Measurements from ENCODE around the gene SHROOM1. TPM values are rescaled to one million over a fixed set of nuclear protein-coding genes. Genes with fewer than 3 reads are reported as not detected.

Gene SHROOM1
- total RNA-seq, 4 donors from 2014 or later, result 4.5 to 21.2 (median 13.1) TPM

DNA sequence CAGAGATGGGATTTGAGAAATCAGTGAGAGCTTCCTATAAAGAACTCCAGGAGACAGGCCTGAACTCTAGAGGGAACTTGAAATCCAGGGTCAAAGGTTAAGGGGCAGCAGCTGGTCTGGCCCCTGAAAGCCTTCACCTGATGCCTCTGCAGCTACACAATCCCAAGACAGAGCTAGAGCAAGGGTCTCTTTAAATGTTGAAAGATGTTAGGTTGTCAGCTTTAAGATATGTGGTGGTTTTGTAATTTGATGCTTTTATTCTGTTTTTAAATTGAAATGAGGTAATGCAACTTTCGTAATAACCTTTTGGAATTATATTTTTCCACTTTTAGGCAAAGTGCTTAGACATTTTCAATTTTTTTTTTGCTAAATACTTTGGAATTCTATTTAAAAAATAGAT, 15.0 kb downstream of the SHROOM1 start:
- intact Hi-C loops (cut with DNase I), result loop anchor here (10.0 kb wide), 1 partner anchor 61 kb away; no protein-coding TSS in a partner anchor
- Histone ChIP-seq H3K9me3 (no peaks in the 10 kb centered on the region), H3K4me3 (no peak overlapping the region), H3K36me3 (no peaks in the 10 kb centered on the region), H3K27me3 (peaks cover 0 to 60% (median 35%) of the 10 kb centered on the region in 4 donors), H3K27ac (replicated peaks in 1 of 4) (no peak overlapping the region), H3K4me1 (peaks cover 14 to 35% (median 33%) of the 10 kb centered on the region in 4 donors)
- TF ChIP-seq POLR2A (IDR thresholded peaks at IDR 0.05; ENCODE audit: low read depth) (no peak), EP300 (IDR thresholded peaks at IDR 0.05) (no peak), POLR2AphosphoS5 (IDR thresholded peaks at IDR 0.05) (no peak)
- TF ChIP-seq, protein P1, sequence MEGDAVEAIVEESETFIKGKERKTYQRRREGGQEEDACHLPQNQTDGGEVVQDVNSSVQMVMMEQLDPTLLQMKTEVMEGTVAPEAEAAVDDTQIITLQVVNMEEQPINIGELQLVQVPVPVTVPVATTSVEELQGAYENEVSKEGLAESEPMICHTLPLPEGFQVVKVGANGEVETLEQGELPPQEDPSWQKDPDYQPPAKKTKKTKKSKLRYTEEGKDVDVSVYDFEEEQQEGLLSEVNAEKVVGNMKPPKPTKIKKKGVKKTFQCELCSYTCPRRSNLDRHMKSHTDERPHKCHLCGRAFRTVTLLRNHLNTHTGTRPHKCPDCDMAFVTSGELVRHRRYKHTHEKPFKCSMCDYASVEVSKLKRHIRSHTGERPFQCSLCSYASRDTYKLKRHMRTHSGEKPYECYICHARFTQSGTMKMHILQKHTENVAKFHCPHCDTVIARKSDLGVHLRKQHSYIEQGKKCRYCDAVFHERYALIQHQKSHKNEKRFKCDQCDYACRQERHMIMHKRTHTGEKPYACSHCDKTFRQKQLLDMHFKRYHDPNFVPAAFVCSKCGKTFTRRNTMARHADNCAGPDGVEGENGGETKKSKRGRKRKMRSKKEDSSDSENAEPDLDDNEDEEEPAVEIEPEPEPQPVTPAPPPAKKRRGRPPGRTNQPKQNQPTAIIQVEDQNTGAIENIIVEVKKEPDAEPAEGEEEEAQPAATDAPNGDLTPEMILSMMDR (IDR thresholded peaks at IDR 0.05), result no peak
- DNase-seq (ENCODE audit: extremely low spot score), result no peak
- 88% methylated on average over 1 of the region's 1 CpG for WGBS

DNA sequence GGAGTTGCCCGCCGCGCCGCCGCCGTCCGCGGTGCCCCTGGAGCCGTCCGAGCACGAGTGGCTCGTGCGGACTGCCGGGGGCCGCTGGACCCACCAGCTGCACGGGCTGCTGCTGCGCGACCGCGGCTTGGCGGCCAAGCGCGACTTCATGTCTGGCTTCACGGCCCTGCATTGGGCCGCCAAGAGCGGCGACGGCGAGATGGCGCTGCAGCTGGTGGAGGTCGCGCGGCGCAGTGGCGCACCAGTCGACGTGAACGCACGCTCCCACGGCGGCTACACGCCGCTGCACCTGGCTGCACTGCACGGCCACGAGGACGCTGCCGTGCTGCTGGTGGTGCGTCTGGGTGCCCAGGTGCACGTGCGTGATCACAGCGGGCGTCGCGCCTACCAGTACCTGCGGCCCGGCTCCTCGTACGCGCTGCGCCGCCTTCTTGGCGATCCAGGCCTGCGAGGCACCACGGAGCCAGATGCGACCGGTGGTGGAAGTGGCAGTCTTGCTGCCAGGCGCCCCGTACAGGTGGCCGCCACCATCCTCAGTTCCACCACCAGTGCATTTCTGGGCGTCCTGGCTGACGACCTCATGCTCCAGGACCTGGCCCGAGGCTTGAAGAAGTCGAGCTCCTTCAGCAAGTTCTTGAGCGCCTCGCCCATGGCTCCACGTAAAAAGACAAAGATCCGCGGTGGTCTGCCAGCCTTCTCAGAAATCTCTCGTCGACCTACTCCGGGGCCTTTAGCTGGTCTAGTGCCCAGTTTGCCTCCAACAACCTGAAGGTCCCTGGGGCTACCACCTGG, 15.7 kb downstream of the SHROOM1 start:
- Histone ChIP-seq H3K27ac (replicated peaks in 1 of 4) (no peak overlapping the region), H3K27me3 (peaks cover 0 to 64% (median 34%) of the 10 kb centered on the region in 4 donors), H3K4me3 (peak overlapping the region; percentile 47 to 55 (median 48)), H3K36me3 (no peaks in the 10 kb centered on the region), H3K4me1 (peaks cover 14 to 28% (median 25%) of the 10 kb centered on the region in 4 donors), H3K9me3 (no peaks in the 10 kb centered on the region)
- intact Hi-C loops (cut with DNase I), result loop anchor here (10.0 kb wide), 1 partner anchor 60 kb away; no protein-coding TSS in a partner anchor
- TF ChIP-seq POLR2AphosphoS5 (IDR thresholded peaks at IDR 0.05), result no peak
- no peak for TF ChIP-seq EP300 (IDR thresholded peaks at IDR 0.05)
- no peak for TF ChIP-seq POLR2A (IDR thresholded peaks at IDR 0.05; ENCODE audit: low read depth)
- TF ChIP-seq, protein P1 (IDR thresholded peaks at IDR 0.05), result no peak
- DNase-seq (ENCODE audit: extremely low spot score), result no peak
- 82% methylated on average over 38 of the region's 81 CpGs for WGBS

DNA sequence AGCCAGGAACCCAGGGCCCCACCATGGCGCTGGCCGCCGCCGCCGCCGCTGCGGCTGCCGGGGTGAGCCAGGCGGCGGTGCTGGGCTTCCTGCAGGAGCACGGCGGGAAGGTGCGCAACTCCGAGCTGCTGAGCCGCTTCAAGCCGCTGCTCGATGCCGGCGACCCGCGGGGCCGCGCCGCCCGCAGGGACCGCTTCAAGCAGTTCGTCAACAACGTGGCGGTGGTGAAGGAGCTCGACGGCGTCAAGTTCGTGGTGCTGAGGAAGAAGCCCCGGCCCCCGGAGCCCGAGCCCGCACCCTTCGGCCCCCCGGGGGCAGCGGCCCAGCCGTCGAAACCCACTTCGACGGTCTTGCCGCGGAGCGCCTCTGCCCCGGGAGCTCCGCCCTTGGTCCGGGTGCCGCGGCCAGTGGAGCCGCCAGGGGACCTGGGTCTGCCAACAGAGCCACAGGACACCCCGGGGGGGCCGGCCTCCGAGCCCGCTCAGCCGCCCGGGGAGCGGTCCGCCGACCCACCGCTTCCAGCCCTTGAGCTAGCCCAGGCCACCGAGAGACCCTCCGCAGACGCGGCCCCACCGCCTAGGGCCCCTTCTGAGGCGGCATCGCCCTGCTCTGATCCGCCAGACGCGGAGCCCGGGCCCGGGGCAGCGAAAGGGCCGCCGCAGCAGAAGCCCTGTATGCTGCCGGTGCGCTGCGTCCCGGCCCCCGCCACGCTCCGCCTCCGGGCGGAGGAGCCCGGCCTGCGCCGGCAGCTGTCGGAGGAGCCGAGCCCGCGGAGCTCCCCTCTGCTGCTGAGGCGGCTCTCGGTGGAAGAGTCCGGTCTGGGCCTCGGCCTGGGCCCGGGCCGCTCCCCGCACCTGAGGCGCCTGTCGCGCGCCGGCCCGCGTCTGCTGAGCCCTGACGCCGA, 16.6 kb downstream of the SHROOM1 start:
- Histone ChIP-seq H3K27me3 (peaks cover 0 to 58% (median 33%) of the 10 kb centered on the region in 4 donors), H3K4me3 (peak overlapping the region; percentile 47 to 55 (median 48)), H3K9me3 (no peaks in the 10 kb centered on the region), H3K27ac (replicated peaks in 1 of 4) (no peak overlapping the region), H3K36me3 (no peaks in the 10 kb centered on the region), H3K4me1 (peaks cover 14 to 26% (median 22%) of the 10 kb centered on the region in 4 donors)
- TF ChIP-seq POLR2A (IDR thresholded peaks at IDR 0.05; ENCODE audit: low read depth) (no peak), POLR2AphosphoS5 (IDR thresholded peaks at IDR 0.05) (no peak), EP300 (IDR thresholded peaks at IDR 0.05) (no peak)
- TF ChIP-seq, protein P1 (IDR thresholded peaks at IDR 0.05), result no peak
- DNase-seq (ENCODE audit: extremely low spot score), result no peak
- WGBS, result no CpG with 5 or more reads among the region's 110 CpGs
- intact Hi-C loops (cut with DNase I), result loop anchor here (10.0 kb wide), 1 partner anchor 59 kb away; no protein-coding TSS in a partner anchor

DNA sequence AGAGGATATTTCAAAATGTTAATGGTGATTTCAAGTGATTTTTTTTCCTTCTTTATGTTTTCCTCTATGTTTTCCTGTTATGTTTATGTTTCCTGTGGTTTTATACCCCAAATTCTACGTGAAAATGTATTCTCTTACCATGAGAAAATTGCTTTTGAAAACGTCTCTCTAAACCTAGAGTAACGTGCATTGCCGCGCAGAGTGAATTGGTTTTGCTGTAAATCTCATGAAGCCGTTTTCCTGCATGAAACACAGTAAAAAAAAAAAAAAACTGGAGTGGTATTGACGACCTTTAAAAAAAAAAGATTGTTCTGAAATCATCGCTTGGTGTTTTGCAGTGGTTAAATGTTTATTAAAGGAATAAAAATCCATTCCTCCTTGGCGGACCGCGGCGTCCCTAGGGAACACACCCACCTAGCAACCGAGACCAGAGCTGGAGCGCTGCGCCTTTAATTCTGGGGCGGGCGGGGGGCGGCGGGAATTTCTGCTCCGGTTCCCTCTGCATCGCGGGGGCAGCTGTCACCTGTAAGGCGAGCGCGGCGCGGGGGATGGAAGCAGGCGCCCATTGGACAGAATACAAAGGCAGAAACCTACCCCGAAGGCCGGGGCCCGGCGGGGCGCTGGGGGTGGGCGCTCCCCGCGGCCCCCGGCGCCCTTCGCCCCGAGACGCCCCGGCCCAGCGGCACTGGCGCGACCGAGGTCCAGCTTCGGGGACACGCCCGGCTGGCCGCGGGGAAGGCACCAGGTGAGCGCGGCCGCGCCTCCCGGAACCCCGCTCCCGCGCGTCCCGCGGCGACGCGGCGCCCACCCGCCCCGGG, 17.5 kb downstream of the SHROOM1 start, which contains the start of gene SOWAHA:
Gene SOWAHA, plus strand, starts transcription at position 522 of the 818 bp plus-strand sequence. CDS start 320 bp downstream, outside the sequence.
- Histone ChIP-seq H3K27me3 (peaks cover 0 to 55% (median 33%) of the 10 kb centered on the region in 4 donors), H3K27ac (replicated peaks in 1 of 4) (no peak within 1 kb of the TSS), H3K9me3 (no peaks in the 10 kb centered on the region), H3K4me1 (peaks cover 14 to 26% (median 22%) of the 10 kb centered on the region in 4 donors), H3K36me3 (no peaks in the 10 kb centered on the region), H3K4me3 (peak within 1 kb of the TSS; percentile 47 to 55 (median 48))
- TF ChIP-seq POLR2AphosphoS5 (IDR thresholded peaks at IDR 0.05) (no peak), POLR2A (IDR thresholded peaks at IDR 0.05; ENCODE audit: low read depth) (no peak), EP300 (IDR thresholded peaks at IDR 0.05) (no peak)
- TF ChIP-seq, protein P1 (IDR thresholded peaks at IDR 0.05), result no peak
- no peak for DNase-seq (ENCODE audit: extremely low spot score)
- 5% methylated on average over 32 of the region's 68 CpGs for WGBS
- intact Hi-C loops (cut with DNase I), result loop anchor here (10.0 kb wide), 1 partner anchor 58 kb away; no protein-coding TSS in a partner anchor

Measured in esophagus muscularis mucosa (tissue), 4 donors.